ENCODE measurements around the gene GNAS.
"Not testable (repeated sequence)": the region's sequence is repeated elsewhere in the genome, so short reads cannot be mapped to it uniquely, and the experiment has no call there.

Gene GNAS

GRCh38 chr20:58828804-58829203 lies 23.7 kb upstream of the GNAS start:
- not testable (repeated sequence) for DNase-seq

GRCh38 chr20:58829531-58829941 lies 23.0 kb upstream of the GNAS start:
- no peak for DNase-seq

GRCh38 chr20:58832457-58832856 lies 20.1 kb upstream of the GNAS start:
- no peak for DNase-seq

- DNase-seq, result no peak
These were observed 18.6 kb upstream of the GNAS start for GRCh38 chr20:58833921-58834320.

GRCh38 chr20:58835231-58835630 lies 17.3 kb upstream of the GNAS start:
- DNase-seq, result no peak

- no peak for DNase-seq
These were observed 15.8 kb upstream of the GNAS start for GRCh38 chr20:58836616-58837204.

GRCh38 chr20:58837717-58838116 lies 14.8 kb upstream of the GNAS start:
- no peak for DNase-seq

GRCh38 chr20:58838174-58838573 lies 14.3 kb upstream of the GNAS start:
- no peak for DNase-seq

- DNase-seq, result no peak
These were observed 13.0 kb upstream of the GNAS start for GRCh38 chr20:58839474-58839874.

- DNase-seq, result no peak
These were observed 12.3 kb upstream of the GNAS start for GRCh38 chr20:58839991-58840747.

- DNase-seq, result no peak
These were observed 11.5 kb upstream of the GNAS start for GRCh38 chr20:58840816-58841538.

GRCh38 chr20:58841539-58842264 lies 10.8 kb upstream of the GNAS start:
- DNase-seq, result no peak

- DNase-seq, result no peak
These were observed 10.2 kb upstream of the GNAS start for GRCh38 chr20:58842276-58842675.

GRCh38 chr20:58843128-58843556 lies 9.4 kb upstream of the GNAS start:
- no peak for DNase-seq

GRCh38 chr20:58845706-58846105 lies 6.8 kb upstream of the GNAS start:
- no peak for DNase-seq

- no peak for DNase-seq
These were observed 5.1 kb upstream of the GNAS start for GRCh38 chr20:58847463-58847862.

GRCh38 chr20:58850693-58851174 lies 1.8 kb upstream of the GNAS start, which contains the start of gene GNAS-AS1:
TSS of gene GNAS-AS1 (minus strand) at chr20:58850902.
- no peak for DNase-seq

GRCh38 chr20:58851221-58851968 lies 1.1 kb upstream of the GNAS start:
- no peak for DNase-seq

- no peak for DNase-seq
These were observed 502 bp upstream of the GNAS start for GRCh38 chr20:58851969-58852458.

GRCh38 chr20:58853466-58853865 lies 950 bp downstream of the GNAS start:
- DNase-seq, result no peak

- no peak for DNase-seq
These were observed 1.6 kb downstream of the GNAS start for GRCh38 chr20:58853976-58854637.
